Transverse colon (tissue), 3 donors: ENCODE measurements around the gene PNO1.

Experiments used
- POLR2A ChIP-seq: fragments of 450-650 bp; IDR thresholded peaks from one replicate; pipeline ENCODE4 v1.6.1; 2016; ENCODE audit warnings: antibody characterized with exemption, mild to moderate bottlenecking, moderate library complexity
- TF ChIP-seq, protein P1 (sequence below), 5 experiments: fragments of 200-600 bp in 3 of 5; fragments of 450-650 bp in 2 of 5; sonication (generic) in 3 of 5; IDR thresholded peaks; 1 replicate in 2 of 5; 2 replicates in 3 of 5; pipeline ENCODE4 v1.5.1; 2016 to 2017; ENCODE audit warnings: antibody characterized with exemption in 5 of 5, inconsistent platforms in 3 of 5, mild to moderate bottlenecking in 2 of 5, moderate library complexity in 1 of 5

DNA sequence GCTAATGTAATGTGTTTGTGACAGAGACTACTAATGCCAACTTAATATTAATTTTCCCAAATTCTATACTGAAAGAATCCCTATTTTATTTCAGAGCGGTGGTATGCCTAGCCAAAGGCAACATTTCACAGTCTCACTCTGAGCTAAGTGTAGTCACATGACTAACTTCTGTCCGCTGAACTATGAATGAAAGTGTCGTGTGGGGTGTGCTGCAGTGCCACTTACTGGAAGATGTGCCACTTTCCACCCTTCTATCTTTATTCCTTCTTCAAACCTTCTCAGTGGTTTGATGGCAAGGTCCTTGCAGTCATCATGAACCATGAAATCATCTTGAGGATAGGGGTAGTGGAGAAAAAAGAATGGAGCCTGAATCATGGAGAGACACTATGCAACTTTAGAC is 47.6 kb upstream of the PNO1 start:
- no peak for TF ChIP-seq POLR2A
- TF ChIP-seq, protein P1, sequence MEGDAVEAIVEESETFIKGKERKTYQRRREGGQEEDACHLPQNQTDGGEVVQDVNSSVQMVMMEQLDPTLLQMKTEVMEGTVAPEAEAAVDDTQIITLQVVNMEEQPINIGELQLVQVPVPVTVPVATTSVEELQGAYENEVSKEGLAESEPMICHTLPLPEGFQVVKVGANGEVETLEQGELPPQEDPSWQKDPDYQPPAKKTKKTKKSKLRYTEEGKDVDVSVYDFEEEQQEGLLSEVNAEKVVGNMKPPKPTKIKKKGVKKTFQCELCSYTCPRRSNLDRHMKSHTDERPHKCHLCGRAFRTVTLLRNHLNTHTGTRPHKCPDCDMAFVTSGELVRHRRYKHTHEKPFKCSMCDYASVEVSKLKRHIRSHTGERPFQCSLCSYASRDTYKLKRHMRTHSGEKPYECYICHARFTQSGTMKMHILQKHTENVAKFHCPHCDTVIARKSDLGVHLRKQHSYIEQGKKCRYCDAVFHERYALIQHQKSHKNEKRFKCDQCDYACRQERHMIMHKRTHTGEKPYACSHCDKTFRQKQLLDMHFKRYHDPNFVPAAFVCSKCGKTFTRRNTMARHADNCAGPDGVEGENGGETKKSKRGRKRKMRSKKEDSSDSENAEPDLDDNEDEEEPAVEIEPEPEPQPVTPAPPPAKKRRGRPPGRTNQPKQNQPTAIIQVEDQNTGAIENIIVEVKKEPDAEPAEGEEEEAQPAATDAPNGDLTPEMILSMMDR (IDR thresholded peaks at IDR 0.05) = no peak
